ENCODE data around the gene C17orf67. TPM values are rescaled to one million over a fixed set of nuclear protein-coding genes. Genes with fewer than 3 reads are reported as not detected.

C17orf67 gene
- total RNA-seq, 1 experiment from 2014 or later, result 1.0 TPM

GRCh38 chr17:56785405-56785804, 48.3 kb downstream of the C17orf67 start:
- no peaks in the 10 kb centered on the region for H3K9me3 ChIP-seq (ENCODE audit: control insufficient read depth, low read depth, low read length)
- H3K9me3 Mint-ChIP-seq, result no peaks in the 10 kb centered on the region
- no peaks in the 10 kb centered on the region for H3K23me2 ChIP-seq (ENCODE audit: insufficient read length, low read depth, low read length, poor library complexity, severe bottlenecking)
- no peak overlapping the region for H3K56ac ChIP-seq (ENCODE audit: insufficient read length, low read depth, low read length)
- H4K5ac ChIP-seq (ENCODE audit: insufficient read length, low read depth, low read length), result no peak overlapping the region
- H4K8ac ChIP-seq (replicated peaks; ENCODE audit: insufficient read length, low read depth, low read length), result no peak overlapping the region
- H3K27me3 ChIP-seq (ENCODE audit: insufficient read depth, low read length), result no peaks in the 10 kb centered on the region; the same call in 1 of the 2 replicates
- no peak overlapping the region for H4K91ac ChIP-seq (ENCODE audit: insufficient read length, low read depth, low read length)
- peaks cover 19% of the 10 kb centered on the region for H3K27me3 Mint-ChIP-seq (ENCODE audit: low read depth)
- peaks cover 2 to 7% of the 10 kb centered on the region in 2 experiments for H3K4me1 Mint-ChIP-seq
- H3K4me2 ChIP-seq (ENCODE audit: insufficient read depth, insufficient read length, low read length), result no peak overlapping the region
- H3K27ac Mint-ChIP-seq, result no peak overlapping the region
- H2BK120ac ChIP-seq (ENCODE audit: low read depth, low read length, poor library complexity, severe bottlenecking), result no peak overlapping the region
- no peak overlapping the region for H3K4ac ChIP-seq (ENCODE audit: low read depth, low read length)
- no peaks in the 10 kb centered on the region for H4K20me1 ChIP-seq (ENCODE audit: control insufficient read depth, insufficient read depth, insufficient read length)
- H2BK12ac ChIP-seq (ENCODE audit: insufficient read length, low read depth, low read length), result no peak overlapping the region
- no peak overlapping the region for H2BK5ac ChIP-seq (ENCODE audit: insufficient read length, low read length)
- no peaks in the 10 kb centered on the region for H3K4me1 ChIP-seq (ENCODE audit: insufficient read depth, low read length)
- no CpG with 5 or more reads among the region's 5 CpGs for WGBS (ENCODE audit: extremely low coverage, insufficient read length, low lambda C conversion rate)
- H2AFZ ChIP-seq (ENCODE audit: low read length), result no peak overlapping the region
- H3T11ph ChIP-seq (ENCODE audit: low read length), result no peak overlapping the region
- no peak overlapping the region for H2BK15ac ChIP-seq (ENCODE audit: low read depth, low read length)
- H3K9ac ChIP-seq (ENCODE audit: extremely low read depth, insufficient read length, low read length), result no peak overlapping the region
- no peak for TF ChIP-seq CTCF (conservative IDR thresholded peaks at IDR 0.05)
- H3K27ac ChIP-seq (ENCODE audit: insufficient read length, low read depth, low read length), result no peak overlapping the region
- no peaks in the 10 kb centered on the region for H3K36me3 Mint-ChIP-seq (ENCODE audit: insufficient read depth in 1 of 3, low read depth in 3 of 3)
- H3K79me1 ChIP-seq (ENCODE audit: insufficient read depth, low read depth, low read length, poor library complexity, severe bottlenecking), result no peaks in the 10 kb centered on the region
- no peak overlapping the region for H3K4me3 Mint-ChIP-seq
- no peak overlapping the region for H3K23ac ChIP-seq (ENCODE audit: insufficient read length, low read depth, low read length)
- H3K79me2 ChIP-seq (ENCODE audit: insufficient read depth, low read length), result no peaks in the 10 kb centered on the region
- no peak overlapping the region for H2BK20ac ChIP-seq (ENCODE audit: low read depth, low read length, poor library complexity, severe bottlenecking)
- no peak overlapping the region for H3K18ac ChIP-seq (ENCODE audit: insufficient read length, low read depth, low read length)
- DNase-seq, result no peak
- no peak overlapping the region for H3K14ac ChIP-seq (ENCODE audit: insufficient read depth, low read length)
- no peak overlapping the region for H2AK5ac ChIP-seq (ENCODE audit: insufficient read length, low read length)

Measured in H9 (cell line).